Measurements from ENCODE around the gene CBX3. TPM values are rescaled to one million over a fixed set of nuclear protein-coding genes. Genes with fewer than 3 reads are reported as not detected.

CBX3 gene
- total RNA-seq, 4 donors from 2014 or later, result 53.9 to 112 (median 68.6) TPM

- DNase-seq, result no peak
Measured at GRCh38 chr7:26186364-26187311, 14.9 kb upstream of the CBX3 start.

GRCh38 chr7:26187380-26188205 is 14.0 kb upstream of the CBX3 start:
- no peak overlapping the region for H3K4me3 ChIP-seq
- H3K36me3 ChIP-seq, result peaks cover 0 to 49% (median 7%) of the 10 kb centered on the region in 3 donors
- H3K27ac ChIP-seq, result no peak overlapping the region
- H3K4me1 ChIP-seq, result peaks cover 0 to 7% (median 3%) of the 10 kb centered on the region in 4 donors
- TF ChIP-seq POLR2A (IDR thresholded peaks at IDR 0.05) (no peak), CTCF (IDR thresholded peaks at IDR 0.05) (no peak)
- no peaks in the 10 kb centered on the region for H3K27me3 ChIP-seq
- no peak for DNase-seq
- H3K9me3 ChIP-seq, result no peaks in the 10 kb centered on the region

More at GRCh38 chr7:26186364-26187311, 14.9 kb upstream of the CBX3 start:
- Histone ChIP-seq H3K27me3 (no peaks in the 10 kb centered on the region), H3K27ac (no peak overlapping the region), H3K4me1 (no peaks in the 10 kb centered on the region), H3K9me3 (no peaks in the 10 kb centered on the region), H3K4me3 (no peak overlapping the region), H3K36me3 (peaks cover 0 to 39% (median 7%) of the 10 kb centered on the region in 3 donors)
- no peak for TF ChIP-seq POLR2A (IDR thresholded peaks at IDR 0.05)
- no peak for TF ChIP-seq CTCF (IDR thresholded peaks at IDR 0.05)

GRCh38 chr7:26188206-26188956 is 13.2 kb upstream of the CBX3 start:
- peaks cover 0 to 56% (median 7%) of the 10 kb centered on the region in 3 donors for H3K36me3 ChIP-seq

GRCh38 chr7:26188957-26189541 is 12.5 kb upstream of the CBX3 start:
- TF ChIP-seq CTCF (IDR thresholded peaks at IDR 0.05) (no peak), POLR2A (IDR thresholded peaks at IDR 0.05) (no peak)
- Histone ChIP-seq H3K9me3 (no peaks in the 10 kb centered on the region), H3K4me3 (no peak overlapping the region), H3K27me3 (no peaks in the 10 kb centered on the region), H3K36me3 (peaks cover 0 to 62% (median 7%) of the 10 kb centered on the region in 3 donors), H3K27ac (no peak overlapping the region), H3K4me1 (peaks cover 0 to 21% (median 11%) of the 10 kb centered on the region in 4 donors)
- DNase-seq, result no peak

More at GRCh38 chr7:26188206-26188956, 13.2 kb upstream of the CBX3 start:
- no peak for DNase-seq
- Histone ChIP-seq H3K4me1 (peaks cover 0 to 15% (median 7%) of the 10 kb centered on the region in 4 donors), H3K27ac (no peak overlapping the region), H3K4me3 (no peak overlapping the region), H3K27me3 (no peaks in the 10 kb centered on the region), H3K9me3 (no peaks in the 10 kb centered on the region)
- TF ChIP-seq POLR2A (IDR thresholded peaks at IDR 0.05) (no peak), CTCF (IDR thresholded peaks at IDR 0.05) (no peak)

GRCh38 chr7:26189697-26190096 is 11.8 kb upstream of the CBX3 start:
- H3K9me3 ChIP-seq, result no peaks in the 10 kb centered on the region
- TF ChIP-seq POLR2A (IDR thresholded peaks at IDR 0.05), result no peak
- TF ChIP-seq CTCF (IDR thresholded peaks at IDR 0.05), result no peak
- no peak overlapping the region for H3K27ac ChIP-seq
- no peak overlapping the region for H3K4me3 ChIP-seq
- H3K4me1 ChIP-seq, result peaks cover 3 to 28% (median 15%) of the 10 kb centered on the region in 4 donors
- H3K36me3 ChIP-seq, result peaks cover 0 to 69% (median 7%) of the 10 kb centered on the region in 3 donors
- no peak for DNase-seq
- no peaks in the 10 kb centered on the region for H3K27me3 ChIP-seq

All from Peyer's patch (tissue), 4 donors.